ENCODE data around the gene MYOZ2.

The MYOZ2 gene

GRCh38 chr4:119233191-119233590 lies 97.6 kb downstream of the MYOZ2 start:
- Histone ChIP-seq H3K79me2 (ENCODE audit: insufficient read depth, low read length) (no peaks in the 10 kb centered on the region), H3K27me3 (ENCODE audit: insufficient read depth, low read length, poor library complexity) (no peaks in the 10 kb centered on the region), H3K4me1 (ENCODE audit: insufficient read depth, low read length) (no peaks in the 10 kb centered on the region), H4K20me1 (ENCODE audit: insufficient read depth, low read length) (no peaks in the 10 kb centered on the region), H2AFZ (ENCODE audit: low read depth, low read length) (no peak overlapping the region), H3K4me2 (ENCODE audit: insufficient read depth, low read length) (no peak overlapping the region), H3K9ac (ENCODE audit: low read depth, low read length) (no peak overlapping the region), H3K36me3 (ENCODE audit: insufficient read depth, low read length) (no peaks in the 10 kb centered on the region), H3K9me3 (ENCODE audit: insufficient read depth, low read length, severe bottlenecking) (no peaks in the 10 kb centered on the region), H3K4me3 (ENCODE audit: low read depth in 1 of 2, low read length in 2 of 2) (no peak overlapping the region), H3K27ac (ENCODE audit: low read length) (no peak overlapping the region)
- ATAC-seq (ENCODE audit: insufficient read depth, low read depth) = no peak
- TF ChIP-seq CTCF (IDR thresholded peaks at IDR 0.05; ENCODE audit: borderline replicate concordance, extremely low read depth, low read length, poor library complexity, severe bottlenecking) = no peak
- no peak for TF ChIP-seq EZH2 (IDR thresholded peaks at IDR 0.05; ENCODE audit: borderline replicate concordance, low read depth, low read length, severe bottlenecking)
- no peak for DNase-seq

GRCh38 chr4:119233750-119234149 lies 98.1 kb downstream of the MYOZ2 start:
- Histone ChIP-seq H3K4me1 (ENCODE audit: insufficient read depth, low read length) (no peaks in the 10 kb centered on the region), H3K9me3 (ENCODE audit: insufficient read depth, low read length, severe bottlenecking) (no peaks in the 10 kb centered on the region), H3K4me3 (ENCODE audit: low read depth in 1 of 2, low read length in 2 of 2) (no peak overlapping the region), H2AFZ (ENCODE audit: low read depth, low read length) (no peak overlapping the region), H3K9ac (ENCODE audit: low read depth, low read length) (no peak overlapping the region), H4K20me1 (ENCODE audit: insufficient read depth, low read length) (no peaks in the 10 kb centered on the region), H3K27ac (ENCODE audit: low read length) (no peak overlapping the region), H3K27me3 (ENCODE audit: insufficient read depth, low read length, poor library complexity) (no peaks in the 10 kb centered on the region), H3K4me2 (ENCODE audit: insufficient read depth, low read length) (no peak overlapping the region), H3K79me2 (ENCODE audit: insufficient read depth, low read length) (no peaks in the 10 kb centered on the region), H3K36me3 (ENCODE audit: insufficient read depth, low read length) (no peaks in the 10 kb centered on the region)
- DNase-seq (no peak), ATAC-seq (ENCODE audit: insufficient read depth, low read depth) (no peak)
- TF ChIP-seq CTCF (IDR thresholded peaks at IDR 0.05; ENCODE audit: borderline replicate concordance, extremely low read depth, low read length, poor library complexity, severe bottlenecking) = no peak
- TF ChIP-seq EZH2 (IDR thresholded peaks at IDR 0.05; ENCODE audit: borderline replicate concordance, low read depth, low read length, severe bottlenecking) = no peak

- H3K4me3 ChIP-seq (ENCODE audit: low read depth in 1 of 2, low read length in 2 of 2) = no peak overlapping the region
- H3K27me3 ChIP-seq (ENCODE audit: insufficient read depth, low read length, poor library complexity) = no peaks in the 10 kb centered on the region
- H3K9me3 ChIP-seq (ENCODE audit: insufficient read depth, low read length, severe bottlenecking) = no peaks in the 10 kb centered on the region
- H3K36me3 ChIP-seq (ENCODE audit: insufficient read depth, low read length) = no peaks in the 10 kb centered on the region
- H3K9ac ChIP-seq (ENCODE audit: low read depth, low read length) = no peak overlapping the region
- DNase-seq (no peak), ATAC-seq (ENCODE audit: insufficient read depth, low read depth) (no peak)
- H3K4me1 ChIP-seq (ENCODE audit: insufficient read depth, low read length) = no peaks in the 10 kb centered on the region
- H2AFZ ChIP-seq (ENCODE audit: low read depth, low read length) = no peak overlapping the region
- H3K27ac ChIP-seq (ENCODE audit: low read length) = no peak overlapping the region
- TF ChIP-seq CTCF (IDR thresholded peaks at IDR 0.05; ENCODE audit: borderline replicate concordance, extremely low read depth, low read length, poor library complexity, severe bottlenecking) (no peak), EZH2 (IDR thresholded peaks at IDR 0.05; ENCODE audit: borderline replicate concordance, low read depth, low read length, severe bottlenecking) (no peak)
- no peaks in the 10 kb centered on the region for H4K20me1 ChIP-seq (ENCODE audit: insufficient read depth, low read length)
- no peak overlapping the region for H3K4me2 ChIP-seq (ENCODE audit: insufficient read depth, low read length)
- H3K79me2 ChIP-seq (ENCODE audit: insufficient read depth, low read length) = no peaks in the 10 kb centered on the region
Measured at GRCh38 chr4:119237201-119237600, 101.6 kb downstream of the MYOZ2 start.

Data from DND-41 (cell line).